SK-N-SH (cell line): ENCODE measurements around the gene PMEPA1. TPM values are rescaled to one million over a fixed set of nuclear protein-coding genes. Genes with fewer than 3 reads are reported as not detected.
A peak's percentile ranks its signal among the peaks of the same experiment; 100 is the strongest.

Experiments
- CTCF ChIA-PET: fragments of 300-600, 350-600 bp; formaldehyde crosslinking; extraction: SDS; loops from one replicate; lab custom pipeline; 2021; lab: Yijun Ruan, JAX
- POLR2A ChIA-PET: fragments of 350-600 bp; sonication (Branson Sonifier 250); formaldehyde crosslinking; extraction: SDS; loops from one replicate; lab custom pipeline; 2020; ENCODE audit warnings: antibody characterized with exemption, inconsistent platforms; lab: Yijun Ruan, JAX
- DNase-seq: peaks from one replicate; pipeline ENCODE4 v3.0.0; 2012
- H2AFZ ChIP-seq: fragments of 200-600 bp; sonication (generic); 2 replicates; pipeline ENCODE4 v1.8.1; 2016; ENCODE audit warnings: antibody characterized with exemption, mild to moderate bottlenecking, low read depth
- H3F3A ChIP-seq: fragments of 200-600 bp; sonication (generic); replicated peaks from 2 replicates; pipeline ENCODE3; 2016; ENCODE audit warnings: antibody characterized with exemption, mild to moderate bottlenecking; ENCODE audit not compliant: insufficient read depth
- H3K27ac ChIP-seq, 2 experiments: fragments of 200-500 bp in 1 of 2; fragments of 200-600 bp in 1 of 2; sonication (Bioruptor generic) in 1 of 2; sonication (generic), shearing (Covaris generic) in 1 of 2; 2 replicates each; pipeline versions ENCODE4 v1.5.1 to v1.6.1; 2014 to 2016; ENCODE audit warnings: low read depth in 2 of 2, inconsistent platforms in 1 of 2, low read length in 1 of 2, mild to moderate bottlenecking in 1 of 2, mixed read lengths in 1 of 2
- H3K27me3 ChIP-seq: fragments of 200-600 bp; sonication (generic), shearing (Covaris generic); 2 replicates; pipeline ENCODE4 v1.6.1; 2016; ENCODE audit warnings: mixed run types; ENCODE audit not compliant: insufficient read depth
- H3K36me3 ChIP-seq, 2 experiments: fragments of 200-500 bp in 1 of 2; fragments of 200-600 bp in 1 of 2; sonication (Bioruptor generic) in 1 of 2; sonication (generic) in 1 of 2; replicated peaks in 1 of 2; 2 replicates each; pipeline versions ENCODE3 to v1.5.1; 2014 to 2016; ENCODE audit warnings: low read length in 1 of 2, mild to moderate bottlenecking in 1 of 2; ENCODE audit not compliant: insufficient read depth in 2 of 2, control insufficient read depth in 1 of 2
- H3K4me1 ChIP-seq, 2 experiments: fragments of 200-500 bp in 1 of 2; fragments of 200-600 bp in 1 of 2; sonication (Bioruptor generic) in 1 of 2; sonication (generic), shearing (Covaris generic) in 1 of 2; 2 replicates each; pipeline versions ENCODE4 v1.5.1 to v1.6.1; 2014 to 2016; ENCODE audit warnings: low read depth in 1 of 2, low read length in 1 of 2, mixed run types in 1 of 2; ENCODE audit not compliant: insufficient read depth in 2 of 2, control insufficient read depth in 1 of 2
- H3K4me2 ChIP-seq: fragments of 200-600 bp; sonication (generic), shearing (Covaris generic); 2 replicates; pipeline ENCODE4 v1.6.1; 2017; ENCODE audit warnings: mixed run types
- H3K4me3 ChIP-seq, 2 experiments: fragments of 200-500 bp in 1 of 2; fragments of 200-600 bp in 1 of 2; sonication (Bioruptor generic) in 1 of 2; sonication (generic), shearing (Covaris generic) in 1 of 2; 2 replicates each; pipeline versions ENCODE4 v1.5.1 to v1.8.1; 2014 to 2016; ENCODE audit warnings: low read depth in 2 of 2, inconsistent platforms in 1 of 2, low read length in 1 of 2, mild to moderate bottlenecking in 1 of 2, mixed read lengths in 1 of 2, moderate library complexity in 1 of 2
- H3K79me2 ChIP-seq: fragments of 200-600 bp; sonication (generic); 2 replicates; pipeline ENCODE4 v1.8.1; 2017; ENCODE audit warnings: mild to moderate bottlenecking; ENCODE audit not compliant: insufficient read depth
- H3K9ac ChIP-seq: fragments of 200-600 bp; sonication (generic); 2 replicates; pipeline ENCODE4 v1.6.1; 2017; ENCODE audit warnings: mixed run types
- H3K9me2 ChIP-seq: fragments of 200-600 bp; sonication (generic); 2 replicates; pipeline ENCODE4 v1.6.1; 2017; ENCODE audit warnings: mixed run types
- H3K9me3 ChIP-seq: fragments of 200-600 bp; sonication (generic); 2 replicates; pipeline ENCODE4 v1.6.1; 2017; ENCODE audit warnings: mixed run types, mild to moderate bottlenecking, moderate library complexity
- H4K20me1 ChIP-seq: fragments of 200-600 bp; sonication (generic); 2 replicates; pipeline ENCODE4 v1.6.1; 2017; ENCODE audit warnings: mild to moderate bottlenecking, mixed run types; ENCODE audit not compliant: insufficient read depth
- CHD2 ChIP-seq: fragments of 150-350 bp; IDR thresholded peaks from 2 replicates; pipeline ENCODE4 v1.6.1; 2018; ENCODE audit warnings: low read length; ENCODE audit not compliant: partially characterized antibody
- CTCF ChIP-seq: fragments of 200-600 bp; sonication (generic); IDR thresholded peaks from 2 replicates; pipeline ENCODE4 v1.6.1; 2017; ENCODE audit warnings: antibody characterized with exemption, mild to moderate bottlenecking, moderate library complexity
- ELF1 ChIP-seq: IDR thresholded peaks from 2 replicates; pipeline ENCODE4 v1.4.0; 2012
- EP300 ChIP-seq, 2 experiments: IDR thresholded peaks; 2 replicates each; pipeline versions ENCODE4 v1.4.0 to v1.6.1; 2012; ENCODE audit warnings: borderline replicate concordance in 1 of 2, low read depth in 1 of 2, low read length in 1 of 2
- FOXJ3 ChIP-seq: sonication (generic); formaldehyde crosslinking; IDR thresholded peaks from 2 replicates; pipeline ENCODE4 v1.5.1; 2020; ENCODE audit warnings: mild to moderate bottlenecking, missing genetic modification reagents
- GATA2 ChIP-seq: sonication (generic); formaldehyde crosslinking; IDR thresholded peaks from 2 replicates; pipeline ENCODE4 v1.5.0; 2020; ENCODE audit warnings: mild to moderate bottlenecking, missing genetic modification reagents
- JUND ChIP-seq: IDR thresholded peaks from 2 replicates; pipeline ENCODE4 v1.4.0; 2012
- NRF1 ChIP-seq: IDR thresholded peaks from 2 replicates; pipeline ENCODE4 v1.6.1; 2012; ENCODE audit warnings: low read depth, mild to moderate bottlenecking, low read length
- PBX3 ChIP-seq: IDR thresholded peaks from 2 replicates; pipeline ENCODE4; 2012
- RCOR1 ChIP-seq: fragments of 150-350 bp; IDR thresholded peaks from 2 replicates; pipeline ENCODE4 v1.6.1; 2017; ENCODE audit warnings: antibody characterized with exemption, low read length
- RFX5 ChIP-seq: IDR thresholded peaks from 2 replicates; pipeline ENCODE4 v1.6.1; 2012; ENCODE audit warnings: mild to moderate bottlenecking, improper control_type of control experiment, low read length
- TAF1 ChIP-seq: IDR thresholded peaks from 2 replicates; pipeline ENCODE4 v1.6.1; 2012; ENCODE audit warnings: low read depth, mild to moderate bottlenecking, low read length, moderate library complexity, borderline replicate concordance
- TEAD4 ChIP-seq: IDR thresholded peaks from 2 replicates; pipeline ENCODE4 v1.4.0; 2012; ENCODE audit warnings: mild to moderate bottlenecking, borderline replicate concordance; ENCODE audit not compliant: insufficient read depth
- ZBTB33 ChIP-seq: IDR thresholded peaks from 2 replicates; pipeline ENCODE4 v1.4.0; 2012; ENCODE audit warnings: low read depth, borderline replicate concordance
- WGBS: methylation state at CpG from one replicate; pipeline ENCODE4 v1.1.6; 2017; ENCODE audit warnings: low lambda C conversion rate; 5-methylcytosine and 5-hydroxymethylcytosine counted together
- polyA plus RNA-seq, 3 experiments: library from polyadenylated mRNA; depleted of rRNA; stranded (reverse); fragments of >200 nt; gene quantifications; 2 replicates each; pipeline ENCODE4 v1.2.3, GENCODE V29; 2012
- TF ChIP-seq, protein P1 (sequence below): fragments of 150-350 bp; IDR thresholded peaks from 2 replicates; pipeline ENCODE4 v1.6.1; 2016; ENCODE audit warnings: mild to moderate bottlenecking, low read depth, low read length
- TF ChIP-seq, protein P2 (sequence below): IDR thresholded peaks from 2 replicates; pipeline ENCODE4 v1.4.0; 2012; ENCODE audit warnings: low read depth, borderline replicate concordance
- TF ChIP-seq, protein P3 (sequence below): IDR thresholded peaks from 2 replicates; pipeline ENCODE4 v1.6.1; 2012; ENCODE audit warnings: mild to moderate bottlenecking, low read depth, low read length, moderate library complexity

The PMEPA1 gene
- polyA plus RNA-seq, 1 of the 3 experiments (the other 2 are of a cell fraction): 7.1 TPM

DNA sequence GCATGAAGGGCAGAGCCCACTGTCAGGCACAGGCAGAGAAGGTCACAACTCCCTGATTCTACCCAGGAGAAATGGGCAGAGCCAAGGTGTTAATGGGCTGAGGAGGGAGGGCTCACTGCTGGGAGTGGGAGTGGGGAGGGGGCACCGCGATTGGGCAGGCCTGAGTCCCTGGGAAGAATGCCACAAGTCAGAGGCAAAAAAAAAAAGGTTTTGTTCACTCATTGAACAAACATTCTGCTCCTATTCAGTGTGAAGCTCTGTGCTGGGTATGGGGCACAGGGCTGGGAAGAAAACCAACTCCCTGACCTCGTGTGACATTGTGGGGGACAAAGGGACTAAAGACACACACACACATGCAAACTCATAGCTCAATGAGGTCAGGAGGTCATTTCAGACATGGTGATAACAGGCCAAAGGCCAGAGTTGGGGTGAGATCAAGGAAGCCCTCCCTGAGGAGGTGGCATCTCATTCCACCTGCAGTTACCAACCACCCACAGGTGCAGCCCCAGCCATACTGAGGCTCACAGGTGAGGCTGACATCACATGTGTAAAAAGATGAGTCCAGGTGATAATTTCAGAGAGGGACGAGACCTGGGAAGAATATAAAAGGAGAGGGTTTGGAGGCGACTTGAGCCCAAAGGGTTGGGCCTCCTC, 3.2 kb upstream of the PMEPA1 start:
- TF ChIP-seq ELF1 (no peak), ZBTB33 (no peak), CTCF (no peak), RFX5 (no peak), PBX3 (no peak), GATA2 (CRISPR knock-in tag) (no peak), EP300 (IDR thresholded peaks at IDR 0.05; ENCODE audit: borderline replicate concordance in 1 of 2, low read depth in 1 of 2, low read length in 1 of 2) (no peak), NRF1 (no peak), CHD2 (no peak), RCOR1 (no peak), FOXJ3 (CRISPR knock-in tag) (no peak), TAF1 (no peak), TEAD4 (no peak), JUND (no peak)
- TF ChIP-seq, protein P1, sequence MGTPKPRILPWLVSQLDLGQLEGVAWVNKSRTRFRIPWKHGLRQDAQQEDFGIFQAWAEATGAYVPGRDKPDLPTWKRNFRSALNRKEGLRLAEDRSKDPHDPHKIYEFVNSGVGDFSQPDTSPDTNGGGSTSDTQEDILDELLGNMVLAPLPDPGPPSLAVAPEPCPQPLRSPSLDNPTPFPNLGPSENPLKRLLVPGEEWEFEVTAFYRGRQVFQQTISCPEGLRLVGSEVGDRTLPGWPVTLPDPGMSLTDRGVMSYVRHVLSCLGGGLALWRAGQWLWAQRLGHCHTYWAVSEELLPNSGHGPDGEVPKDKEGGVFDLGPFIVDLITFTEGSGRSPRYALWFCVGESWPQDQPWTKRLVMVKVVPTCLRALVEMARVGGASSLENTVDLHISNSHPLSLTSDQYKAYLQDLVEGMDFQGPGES: no peak
- TF ChIP-seq, protein P2, sequence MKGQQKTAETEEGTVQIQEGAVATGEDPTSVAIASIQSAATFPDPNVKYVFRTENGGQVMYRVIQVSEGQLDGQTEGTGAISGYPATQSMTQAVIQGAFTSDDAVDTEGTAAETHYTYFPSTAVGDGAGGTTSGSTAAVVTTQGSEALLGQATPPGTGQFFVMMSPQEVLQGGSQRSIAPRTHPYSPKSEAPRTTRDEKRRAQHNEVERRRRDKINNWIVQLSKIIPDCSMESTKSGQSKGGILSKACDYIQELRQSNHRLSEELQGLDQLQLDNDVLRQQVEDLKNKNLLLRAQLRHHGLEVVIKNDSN: no peak
- TF ChIP-seq, protein P3, sequence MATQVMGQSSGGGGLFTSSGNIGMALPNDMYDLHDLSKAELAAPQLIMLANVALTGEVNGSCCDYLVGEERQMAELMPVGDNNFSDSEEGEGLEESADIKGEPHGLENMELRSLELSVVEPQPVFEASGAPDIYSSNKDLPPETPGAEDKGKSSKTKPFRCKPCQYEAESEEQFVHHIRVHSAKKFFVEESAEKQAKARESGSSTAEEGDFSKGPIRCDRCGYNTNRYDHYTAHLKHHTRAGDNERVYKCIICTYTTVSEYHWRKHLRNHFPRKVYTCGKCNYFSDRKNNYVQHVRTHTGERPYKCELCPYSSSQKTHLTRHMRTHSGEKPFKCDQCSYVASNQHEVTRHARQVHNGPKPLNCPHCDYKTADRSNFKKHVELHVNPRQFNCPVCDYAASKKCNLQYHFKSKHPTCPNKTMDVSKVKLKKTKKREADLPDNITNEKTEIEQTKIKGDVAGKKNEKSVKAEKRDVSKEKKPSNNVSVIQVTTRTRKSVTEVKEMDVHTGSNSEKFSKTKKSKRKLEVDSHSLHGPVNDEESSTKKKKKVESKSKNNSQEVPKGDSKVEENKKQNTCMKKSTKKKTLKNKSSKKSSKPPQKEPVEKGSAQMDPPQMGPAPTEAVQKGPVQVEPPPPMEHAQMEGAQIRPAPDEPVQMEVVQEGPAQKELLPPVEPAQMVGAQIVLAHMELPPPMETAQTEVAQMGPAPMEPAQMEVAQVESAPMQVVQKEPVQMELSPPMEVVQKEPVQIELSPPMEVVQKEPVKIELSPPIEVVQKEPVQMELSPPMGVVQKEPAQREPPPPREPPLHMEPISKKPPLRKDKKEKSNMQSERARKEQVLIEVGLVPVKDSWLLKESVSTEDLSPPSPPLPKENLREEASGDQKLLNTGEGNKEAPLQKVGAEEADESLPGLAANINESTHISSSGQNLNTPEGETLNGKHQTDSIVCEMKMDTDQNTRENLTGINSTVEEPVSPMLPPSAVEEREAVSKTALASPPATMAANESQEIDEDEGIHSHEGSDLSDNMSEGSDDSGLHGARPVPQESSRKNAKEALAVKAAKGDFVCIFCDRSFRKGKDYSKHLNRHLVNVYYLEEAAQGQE: no peak
- TF ChIP-seq, all 33 proteins: peak for 0
- H3K9ac ChIP-seq: no peak overlapping the region; the same call in 1 of the 2 replicates
- H3K9me3 ChIP-seq: no peaks in the 10 kb centered on the region
- peaks cover 25 to 30% of the 10 kb centered on the region in 2 experiments for H3K4me1 ChIP-seq
- ChIA-PET CTCF (interaction anchor here (2.7 kb wide), 1 partner anchor 374 kb away, joined by 9 read pairs; no protein-coding TSS in a partner anchor), POLR2A (no interaction called here)
- H3K36me3 ChIP-seq: no peaks in the 10 kb centered on the region
- H3K9me2 ChIP-seq: no peaks in the 10 kb centered on the region
- no peaks in the 10 kb centered on the region for H3F3A ChIP-seq
- peaks cover 22% of the 10 kb centered on the region for H3K79me2 ChIP-seq
- H3K4me2 ChIP-seq: peak overlapping the region; percentile 12; the same call in 1 of the 2 replicates
- no peak overlapping the region for H3K4me3 ChIP-seq
- H3K27me3 ChIP-seq: no peaks in the 10 kb centered on the region
- DNase-seq: no peak
- no peak overlapping the region for H2AFZ ChIP-seq
- 75% methylated on average over 5 of the region's 5 CpGs for WGBS
- peak overlapping the region in 1 of 2 experiments; percentile 4; a peak in 1 of 4 replicates for H3K27ac ChIP-seq
- peaks cover 10% of the 10 kb centered on the region for H4K20me1 ChIP-seq
